Measurements from ENCODE around the gene MTRF1.
"Not testable (repeated sequence)": the region's sequence is repeated elsewhere in the genome, so short reads cannot be mapped to it uniquely, and the experiment has no call there.

The MTRF1 gene

GRCh38 chr13:41179593-41180250 lies 83.7 kb downstream of the MTRF1 start:
- peaks cover under 1% of the 10 kb centered on the region for H3K9me3 Mint-ChIP-seq
- H3K36me3 Mint-ChIP-seq, result peaks cover 4% of the 10 kb centered on the region
- no peak overlapping the region for H3K27ac Mint-ChIP-seq
- H3K4me1 Mint-ChIP-seq, result no peaks in the 10 kb centered on the region
- no peaks in the 10 kb centered on the region for H3K27me3 Mint-ChIP-seq
- peak; percentile 39 for ATAC-seq
- H3K4me3 Mint-ChIP-seq, result no peak overlapping the region

DNA sequence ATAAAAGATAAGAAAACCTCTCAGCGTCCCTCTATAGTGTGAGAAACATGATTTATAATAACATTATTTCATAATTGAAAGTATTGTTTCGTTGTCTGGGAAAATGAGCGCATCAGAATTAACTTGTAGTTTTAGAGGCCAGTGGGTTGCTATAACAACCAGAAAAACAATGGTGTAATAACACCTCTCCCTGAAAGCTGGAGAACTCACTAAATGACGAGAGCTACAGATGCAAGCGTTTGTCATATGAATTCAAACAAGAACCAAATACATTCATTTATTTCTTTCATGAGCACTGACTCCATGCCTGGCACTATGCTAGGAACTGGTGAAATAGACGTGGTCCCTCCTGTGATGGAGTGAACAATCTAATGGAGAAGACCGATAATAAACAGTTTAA lies 85.3 kb downstream of the MTRF1 start:
- H3K4me1 Mint-ChIP-seq, result no peaks in the 10 kb centered on the region
- no peak for ATAC-seq
- H3K36me3 Mint-ChIP-seq, result peaks cover 5% of the 10 kb centered on the region
- H3K27me3 Mint-ChIP-seq, result no peaks in the 10 kb centered on the region
- H3K9me3 Mint-ChIP-seq, result peaks cover 3% of the 10 kb centered on the region
- H3K4me3 Mint-ChIP-seq, result no peak overlapping the region
- no peak overlapping the region for H3K27ac Mint-ChIP-seq

GRCh38 chr13:41177616-41178015 lies 85.8 kb downstream of the MTRF1 start:
- peaks cover 6% of the 10 kb centered on the region for H3K9me3 Mint-ChIP-seq
- peaks cover 9% of the 10 kb centered on the region for H3K36me3 Mint-ChIP-seq
- H3K27me3 Mint-ChIP-seq, result no peaks in the 10 kb centered on the region
- H3K4me1 Mint-ChIP-seq, result no peaks in the 10 kb centered on the region
- H3K4me3 Mint-ChIP-seq, result no peak overlapping the region
- H3K27ac Mint-ChIP-seq, result no peak overlapping the region
- no peak for ATAC-seq

DNA sequence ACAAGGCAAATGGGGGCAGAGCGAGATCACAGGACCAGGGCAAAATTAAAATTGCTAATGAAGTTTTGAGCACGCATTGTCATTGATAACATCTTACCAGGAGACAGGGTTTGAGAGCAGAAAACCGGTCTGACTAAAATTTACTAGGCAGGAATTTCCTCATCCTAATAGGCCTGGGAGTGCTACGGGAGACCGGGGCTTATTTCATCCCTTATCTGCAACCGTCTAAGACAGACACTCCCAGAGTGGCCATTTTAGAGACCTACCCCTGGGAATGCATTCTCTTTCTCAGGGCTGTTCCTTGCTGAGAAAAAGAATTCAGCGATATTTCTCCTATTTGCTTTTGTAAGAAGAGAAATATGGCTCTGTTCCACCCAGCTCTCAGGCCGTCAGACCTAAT lies 87.8 kb downstream of the MTRF1 start:
- not testable (repeated sequence) for H3K9me3 Mint-ChIP-seq, H3K4me3 Mint-ChIP-seq, ATAC-seq, H3K27me3 Mint-ChIP-seq, H3K4me1 Mint-ChIP-seq, H3K27ac Mint-ChIP-seq
- peaks cover 17% of the 10 kb centered on the region for H3K36me3 Mint-ChIP-seq
